Uterus (tissue), 4 donors: ENCODE results near the gene ADAMTS15. TPM values are rescaled to one million over a fixed set of nuclear protein-coding genes. Genes with fewer than 3 reads are reported as not detected.
A peak's percentile ranks its signal among the peaks of the same experiment; 100 is the strongest.

Experiments used
- DNase-seq, 2 donors: peaks; one replicate each; pipeline ENCODE4 v3.0.0-alpha.2; 2019 to 2020
- H3K27ac ChIP-seq, 2 donors: fragments of 200-600 bp; sonication (generic); 1 replicate in 1 of 2; 2 replicates in 1 of 2; pipeline ENCODE4 v1.5.1; 2016 to 2018
- H3K27me3 ChIP-seq, 2 donors: fragments of 200-600 bp; sonication (generic); one replicate each; pipeline ENCODE4 v1.5.1; 2018 to 2019; ENCODE audit warnings: control low read depth in 1 of 2
- H3K36me3 ChIP-seq, 2 donors: fragments of 200-600 bp; sonication (generic); one replicate each; pipeline ENCODE4 v1.5.1; 2019; ENCODE audit warnings: control low read depth in 1 of 2
- H3K4me1 ChIP-seq, 2 donors: fragments of 200-600 bp; sonication (generic); one replicate each; pipeline ENCODE4 v1.5.1; 2018 to 2019; ENCODE audit warnings: control low read depth in 1 of 2
- H3K4me3 ChIP-seq, 2 donors: fragments of 200-600 bp; sonication (generic); 1 replicate in 1 of 2; 2 replicates in 1 of 2; pipeline ENCODE4 v1.5.1; 2018 to 2019; ENCODE audit warnings: mild to moderate bottlenecking in 1 of 2
- H3K9me3 ChIP-seq, 2 donors: fragments of 200-600 bp; sonication (generic); one replicate each; pipeline ENCODE4 v1.5.1; 2019; ENCODE audit warnings: control low read depth in 1 of 2
- POLR2A ChIP-seq, 2 donors: fragments of 450-650 bp; IDR thresholded peaks; one replicate each; pipeline ENCODE4 v1.6.1; 2016; ENCODE audit warnings: antibody characterized with exemption in 2 of 2, mild to moderate bottlenecking in 1 of 2, moderate library complexity in 1 of 2
- intact Hi-C: fragments of 100-400 bp; cut with DNase I; formaldehyde crosslinking; loops from one replicate; pipeline ENCODE4 v1.15.1; 2023; ENCODE audit warnings: low total_unique reads
- total RNA-seq, 4 donors: library from RNA; depleted of rRNA in 3 of 4; stranded (reverse); fragments of >200 nt in 3 of 4; gene quantifications; one replicate each; pipeline versions ENCODE4 v1.1.0 to v1.2.4, GENCODE V29; 2014 to 2023
- TF ChIP-seq, protein P1 (sequence below), 4 experiments: fragments of 200-600 bp in 2 of 4; fragments of 450-650 bp in 2 of 4; sonication (generic) in 2 of 4; IDR thresholded peaks; one replicate each; pipeline ENCODE4 v1.5.1; 2016 to 2019; ENCODE audit warnings: antibody characterized with exemption in 4 of 4, mild to moderate bottlenecking in 2 of 4, moderate library complexity in 1 of 4
- donor health status: DM: yes; HTN: yes; CAD: no.

ADAMTS15 gene, protein sequence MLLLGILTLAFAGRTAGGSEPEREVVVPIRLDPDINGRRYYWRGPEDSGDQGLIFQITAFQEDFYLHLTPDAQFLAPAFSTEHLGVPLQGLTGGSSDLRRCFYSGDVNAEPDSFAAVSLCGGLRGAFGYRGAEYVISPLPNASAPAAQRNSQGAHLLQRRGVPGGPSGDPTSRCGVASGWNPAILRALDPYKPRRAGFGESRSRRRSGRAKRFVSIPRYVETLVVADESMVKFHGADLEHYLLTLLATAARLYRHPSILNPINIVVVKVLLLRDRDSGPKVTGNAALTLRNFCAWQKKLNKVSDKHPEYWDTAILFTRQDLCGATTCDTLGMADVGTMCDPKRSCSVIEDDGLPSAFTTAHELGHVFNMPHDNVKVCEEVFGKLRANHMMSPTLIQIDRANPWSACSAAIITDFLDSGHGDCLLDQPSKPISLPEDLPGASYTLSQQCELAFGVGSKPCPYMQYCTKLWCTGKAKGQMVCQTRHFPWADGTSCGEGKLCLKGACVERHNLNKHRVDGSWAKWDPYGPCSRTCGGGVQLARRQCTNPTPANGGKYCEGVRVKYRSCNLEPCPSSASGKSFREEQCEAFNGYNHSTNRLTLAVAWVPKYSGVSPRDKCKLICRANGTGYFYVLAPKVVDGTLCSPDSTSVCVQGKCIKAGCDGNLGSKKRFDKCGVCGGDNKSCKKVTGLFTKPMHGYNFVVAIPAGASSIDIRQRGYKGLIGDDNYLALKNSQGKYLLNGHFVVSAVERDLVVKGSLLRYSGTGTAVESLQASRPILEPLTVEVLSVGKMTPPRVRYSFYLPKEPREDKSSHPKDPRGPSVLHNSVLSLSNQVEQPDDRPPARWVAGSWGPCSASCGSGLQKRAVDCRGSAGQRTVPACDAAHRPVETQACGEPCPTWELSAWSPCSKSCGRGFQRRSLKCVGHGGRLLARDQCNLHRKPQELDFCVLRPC
- total RNA-seq = 10 to 100 TPM in 1 of 4 donors, 1 to 10 TPM in 3; 2.0 to 16.6 (median 6.1) TPM

DNA sequence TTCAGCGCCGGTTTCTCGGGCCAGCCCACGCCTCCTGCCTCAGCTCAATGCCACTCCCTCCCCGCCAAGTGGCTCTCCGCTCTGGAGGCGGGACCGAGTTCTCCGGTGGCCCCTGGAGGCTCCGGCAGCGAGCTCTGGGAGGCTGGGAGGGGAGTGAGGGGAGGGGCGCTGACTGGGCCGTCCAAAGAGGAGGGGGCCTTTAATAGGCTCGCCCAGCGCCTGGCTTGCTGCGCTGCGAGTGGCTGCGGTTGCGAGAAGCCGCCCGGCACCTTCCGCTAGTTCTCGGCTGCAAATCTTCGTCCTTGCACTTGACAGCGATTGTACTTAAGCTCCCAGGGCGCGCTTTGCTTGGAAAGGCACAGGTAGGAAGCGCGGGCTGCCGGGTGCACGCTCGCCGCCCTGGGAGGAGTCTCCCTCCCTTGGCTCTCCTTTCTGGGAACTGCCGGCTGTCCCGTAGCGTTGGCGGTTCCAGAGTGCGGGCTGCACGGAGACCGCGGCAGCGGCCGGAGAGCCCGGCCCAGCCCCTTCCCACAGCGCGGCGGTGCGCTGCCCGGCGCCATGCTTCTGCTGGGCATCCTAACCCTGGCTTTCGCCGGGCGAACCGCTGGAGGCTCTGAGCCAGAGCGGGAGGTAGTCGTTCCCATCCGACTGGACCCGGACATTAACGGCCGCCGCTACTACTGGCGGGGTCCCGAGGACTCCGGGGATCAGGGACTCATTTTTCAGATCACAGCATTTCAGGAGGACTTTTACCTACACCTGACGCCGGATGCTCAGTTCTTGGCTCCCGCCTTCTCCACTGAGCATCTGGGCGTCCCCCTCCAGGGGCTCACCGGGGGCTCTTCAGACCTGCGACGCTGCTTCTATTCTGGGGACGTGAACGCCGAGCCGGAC is at the start of gene ADAMTS15:
TSS of gene ADAMTS15 (plus strand) at position 230 of the 894 bp plus-strand sequence. CDS start at position 559, 329 bp downstream.
- H3K4me1 ChIP-seq = peaks cover 0 to 2% of the 10 kb centered on the region in 2 donors
- peak within 1 kb of the TSS; percentile 39 to 58 for H3K4me3 ChIP-seq
- peak; percentile 58 to 80 for DNase-seq
- H3K27me3 ChIP-seq = no peaks in the 10 kb centered on the region
- intact Hi-C loops = no loop called here
- H3K36me3 ChIP-seq = no peaks in the 10 kb centered on the region
- H3K27ac ChIP-seq = peak within 1 kb of the TSS; percentile 16 to 56
- peak; percentile 34 to 44 for TF ChIP-seq POLR2A (IDR thresholded peaks at IDR 0.05)
- TF ChIP-seq, protein P1, sequence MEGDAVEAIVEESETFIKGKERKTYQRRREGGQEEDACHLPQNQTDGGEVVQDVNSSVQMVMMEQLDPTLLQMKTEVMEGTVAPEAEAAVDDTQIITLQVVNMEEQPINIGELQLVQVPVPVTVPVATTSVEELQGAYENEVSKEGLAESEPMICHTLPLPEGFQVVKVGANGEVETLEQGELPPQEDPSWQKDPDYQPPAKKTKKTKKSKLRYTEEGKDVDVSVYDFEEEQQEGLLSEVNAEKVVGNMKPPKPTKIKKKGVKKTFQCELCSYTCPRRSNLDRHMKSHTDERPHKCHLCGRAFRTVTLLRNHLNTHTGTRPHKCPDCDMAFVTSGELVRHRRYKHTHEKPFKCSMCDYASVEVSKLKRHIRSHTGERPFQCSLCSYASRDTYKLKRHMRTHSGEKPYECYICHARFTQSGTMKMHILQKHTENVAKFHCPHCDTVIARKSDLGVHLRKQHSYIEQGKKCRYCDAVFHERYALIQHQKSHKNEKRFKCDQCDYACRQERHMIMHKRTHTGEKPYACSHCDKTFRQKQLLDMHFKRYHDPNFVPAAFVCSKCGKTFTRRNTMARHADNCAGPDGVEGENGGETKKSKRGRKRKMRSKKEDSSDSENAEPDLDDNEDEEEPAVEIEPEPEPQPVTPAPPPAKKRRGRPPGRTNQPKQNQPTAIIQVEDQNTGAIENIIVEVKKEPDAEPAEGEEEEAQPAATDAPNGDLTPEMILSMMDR (IDR thresholded peaks at IDR 0.05) = no peak
- H3K9me3 ChIP-seq = no peaks in the 10 kb centered on the region

DNA sequence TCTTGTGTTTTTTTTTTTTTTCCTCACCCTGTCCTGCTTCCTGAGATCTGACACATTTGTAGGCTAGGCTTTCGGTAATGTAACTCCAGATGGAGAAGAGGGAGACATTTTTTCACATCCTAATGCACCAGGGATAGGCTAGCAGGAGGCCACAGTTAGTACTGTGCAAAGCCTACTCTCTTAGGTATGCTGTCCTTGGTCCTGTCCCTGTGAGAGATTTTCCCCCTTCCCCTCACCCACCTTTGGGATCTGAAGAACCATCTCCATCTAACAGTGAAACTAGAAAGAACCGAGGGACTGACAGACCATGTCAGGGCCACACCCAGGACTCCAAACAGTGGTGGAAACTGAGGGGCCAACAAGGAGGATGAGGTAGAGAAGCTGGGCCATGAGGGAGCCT is 49.2 kb upstream of the ADAMTS15 start:
- TF ChIP-seq POLR2A (IDR thresholded peaks at IDR 0.05) = no peak
- TF ChIP-seq, protein P1 (IDR thresholded peaks at IDR 0.05) = no peak
- intact Hi-C loops = no loop called here
- no peaks in the 10 kb centered on the region for H3K36me3 ChIP-seq

DNA sequence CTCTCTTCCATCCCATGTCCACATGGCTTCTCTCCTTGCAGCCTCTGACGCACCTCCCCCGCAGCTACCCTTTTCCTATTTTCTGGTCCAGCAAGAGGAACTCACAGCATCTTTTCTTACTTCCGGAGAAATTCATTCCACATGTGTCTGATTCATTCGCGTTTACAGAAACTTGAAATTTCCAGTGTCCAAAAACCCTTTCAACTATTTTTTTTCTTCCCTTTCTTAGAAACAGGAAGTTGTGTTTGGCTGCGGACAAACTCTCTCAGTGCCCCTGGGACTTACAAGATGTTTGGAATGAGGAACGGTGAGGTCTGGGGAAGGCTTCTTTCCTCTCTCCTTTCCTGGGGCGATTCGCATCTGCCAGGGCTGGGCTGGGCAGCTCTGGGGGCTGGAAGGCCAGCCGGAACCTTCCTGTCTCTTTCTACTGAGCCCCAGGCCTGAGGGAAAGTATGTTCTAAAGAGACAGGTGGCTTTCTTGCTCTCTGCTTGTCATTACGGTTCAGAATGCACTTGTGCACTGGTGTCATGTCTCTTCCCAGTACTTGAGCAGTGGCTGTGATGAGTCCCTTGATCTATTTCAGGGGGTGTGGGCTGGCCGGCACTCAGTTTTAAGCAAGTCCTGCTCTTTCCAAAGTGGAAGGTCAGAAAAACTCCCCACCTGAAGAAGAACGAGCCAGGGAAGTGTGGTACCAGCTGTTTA is 47.5 kb upstream of the ADAMTS15 start:
- no peaks in the 10 kb centered on the region for H3K36me3 ChIP-seq
- H3K27ac ChIP-seq = peak overlapping the region; percentile 75 to 77
- H3K9me3 ChIP-seq = no peaks in the 10 kb centered on the region
- H3K4me3 ChIP-seq = no peak overlapping the region
- no peak for DNase-seq
- H3K4me1 ChIP-seq = peaks cover 10 to 16% of the 10 kb centered on the region in 2 donors
- TF ChIP-seq, protein P1 (IDR thresholded peaks at IDR 0.05) = no peak
- no peak for TF ChIP-seq POLR2A (IDR thresholded peaks at IDR 0.05)
- intact Hi-C loops = no loop called here
- no peaks in the 10 kb centered on the region for H3K27me3 ChIP-seq

More for the DNA sequence above, 49.2 kb upstream of the ADAMTS15 start:
- no peaks in the 10 kb centered on the region for H3K9me3 ChIP-seq
- no peak for DNase-seq
- peaks cover 10 to 16% of the 10 kb centered on the region in 2 donors for H3K4me1 ChIP-seq
- no peak overlapping the region for H3K4me3 ChIP-seq
- H3K27me3 ChIP-seq = no peaks in the 10 kb centered on the region
- H3K27ac ChIP-seq = no peak overlapping the region

DNA sequence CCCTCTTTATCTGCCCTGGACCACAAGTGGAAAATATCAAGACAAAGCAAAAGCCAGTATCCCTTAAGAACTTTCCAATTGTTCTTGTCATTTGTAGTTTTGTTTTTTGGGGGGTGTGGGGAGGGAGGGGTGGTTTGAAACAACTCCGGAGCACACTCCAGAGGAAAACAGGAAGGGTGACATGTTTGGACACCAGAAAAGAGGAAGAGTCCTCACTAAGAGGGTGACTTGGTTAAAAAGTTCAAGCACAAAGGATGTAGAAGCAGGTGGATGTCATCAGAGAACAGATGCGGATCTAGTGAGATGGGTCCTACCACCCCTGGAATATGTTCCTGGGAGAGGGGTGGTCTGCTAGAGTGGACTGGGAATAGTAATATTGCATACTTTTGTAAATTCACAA is 45.9 kb upstream of the ADAMTS15 start:
- Histone ChIP-seq H3K9me3 (no peaks in the 10 kb centered on the region), H3K4me1 (peaks cover 10 to 18% of the 10 kb centered on the region in 2 donors), H3K36me3 (no peaks in the 10 kb centered on the region), H3K27me3 (no peaks in the 10 kb centered on the region), H3K4me3 (no peak overlapping the region), H3K27ac (peak overlapping the region; percentile 75 to 77)
- TF ChIP-seq, protein P1 (IDR thresholded peaks at IDR 0.05) = no peak
- no peak for TF ChIP-seq POLR2A (IDR thresholded peaks at IDR 0.05)
- intact Hi-C loops = no loop called here
- no peak for DNase-seq
